Stimulated activated CD8-positive, alpha-beta memory T cell treated with anti-CD3 and anti-CD28 coated beads, Interleukin-2, amount 100 ng/mL, for 1 hour (primary cell): ENCODE data around the gene SLFN12L.

Experiments
- DNase-seq, 2 donors: peaks; one replicate each; pipeline ENCODE4 v3.0.0-alpha.2; 2020; ENCODE audit warnings: low read depth in 2 of 2

Gene SLFN12L

GRCh38 chr17:35432176-35433074, 105.1 kb downstream of the SLFN12L start, which contains the start of gene SLFN12:
Gene SLFN12 (minus strand): TSS chr17:35432500. CDS start chr17:35423028, 9,472 bp downstream.
- DNase-seq: peak in 1 of 2 donors; percentile 20

- DNase-seq: no peak
Observed at GRCh38 chr17:35429702-35430101, 107.8 kb downstream of the SLFN12L start.

DNA sequence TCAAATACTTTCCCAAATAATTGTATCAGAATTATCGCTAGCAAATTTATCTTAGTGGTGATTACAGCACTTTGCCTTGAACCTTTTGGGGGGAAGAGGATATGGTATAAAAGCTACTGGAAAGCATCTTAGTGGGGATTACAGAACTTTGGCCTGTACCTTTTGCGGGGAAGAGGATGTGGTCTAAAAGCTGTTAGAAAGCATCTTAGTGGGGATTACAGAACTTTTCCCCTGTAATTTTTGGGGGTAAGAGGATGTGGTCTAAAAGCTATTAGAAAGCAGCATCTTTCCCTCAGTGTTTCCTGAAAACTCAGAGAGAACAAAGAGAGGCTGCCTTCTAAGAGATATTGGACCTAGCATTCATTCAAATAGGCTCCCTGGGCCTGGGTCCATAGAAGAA, 109.2 kb downstream of the SLFN12L start:
- DNase-seq: no peak

DNA sequence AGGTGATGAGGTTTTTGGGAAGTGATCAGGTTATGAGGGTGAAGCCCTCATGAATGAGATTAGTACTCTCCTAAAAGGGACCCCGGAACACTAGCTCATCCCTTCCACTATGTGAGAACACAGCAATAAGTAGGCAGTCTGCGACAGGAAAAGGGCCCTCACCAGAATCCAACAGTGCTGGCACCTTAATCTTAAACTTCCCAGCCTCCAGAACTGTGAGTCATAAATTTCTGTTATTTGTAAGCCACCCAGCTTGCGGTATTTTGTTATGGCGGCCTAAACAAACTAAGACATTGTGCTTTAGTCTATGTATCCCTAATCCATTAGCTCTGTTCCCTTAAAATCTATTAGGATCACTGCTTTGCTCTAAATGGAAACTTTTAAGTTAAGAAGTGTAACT, 113.7 kb downstream of the SLFN12L start:
- no peak for DNase-seq
